HepG2 (cell line): Measurements from ENCODE around the gene MAP2K1. TPM values are rescaled to one million over a fixed set of nuclear protein-coding genes. Genes with fewer than 3 reads are reported as not detected.

Experiments
- CBX2 ChIP-seq, 2 experiments: fragments of 200-600 bp in 1 of 2; sonication (generic); formaldehyde crosslinking in 1 of 2; IDR thresholded peaks; 2 replicates each; pipeline versions ENCODE4 v1.7.0 to v1.8.1; 2018 to 2022; ENCODE audit warnings: low read depth in 2 of 2, low read length in 1 of 2, mild to moderate bottlenecking in 1 of 2, missing genetic modification reagents in 1 of 2
- CENPX ChIP-seq: sonication (generic); formaldehyde crosslinking; IDR thresholded peaks from 2 replicates; pipeline ENCODE4 v1.9.0; 2021; ENCODE audit warnings: mild to moderate bottlenecking, missing genetic modification reagents, moderate library complexity
- DMAP1 ChIP-seq: IDR thresholded peaks from 2 replicates; pipeline ENCODE4 v1.6.1; 2016
- DRAP1 ChIP-seq: IDR thresholded peaks from 2 replicates; pipeline ENCODE4 v1.6.1; 2016; ENCODE audit warnings: missing genetic modification reagents, missing compliant biosample characterization
- E2F5 ChIP-seq: sonication (generic); formaldehyde crosslinking; conservative IDR thresholded peaks from 2 replicates; pipeline ENCODE4 v1.4.0; 2020; ENCODE audit warnings: missing genetic modification reagents
- EED ChIP-seq: sonication (generic); formaldehyde crosslinking; IDR thresholded peaks from 2 replicates; pipeline ENCODE4 v1.5.0; 2020; ENCODE audit warnings: mild to moderate bottlenecking, missing genetic modification reagents
- FOXO1 ChIP-seq: sonication (generic); formaldehyde crosslinking; IDR thresholded peaks from 2 replicates; pipeline ENCODE4 v1.4.0; 2020; ENCODE audit warnings: missing genetic modification reagents
- HINFP ChIP-seq: sonication (generic); formaldehyde crosslinking; IDR thresholded peaks from 2 replicates; pipeline ENCODE4 v1.4.0; 2020; ENCODE audit warnings: low read depth, mild to moderate bottlenecking, missing genetic modification reagents
- ISL2 ChIP-seq: sonication (generic); formaldehyde crosslinking; IDR thresholded peaks from 2 replicates; pipeline ENCODE4 v1.5.0; 2020; ENCODE audit warnings: missing genetic modification reagents
- KAT8 ChIP-seq: IDR thresholded peaks from 2 replicates; pipeline ENCODE4 v1.6.1; 2016; ENCODE audit warnings: missing genetic modification reagents, missing compliant biosample characterization
- KDM2A ChIP-seq: sonication (generic); formaldehyde crosslinking; IDR thresholded peaks from 2 replicates; pipeline ENCODE4 v1.4.0; 2020; ENCODE audit warnings: low read depth, missing genetic modification reagents, borderline replicate concordance
- LBX2 ChIP-seq: sonication (generic); formaldehyde crosslinking; IDR thresholded peaks from 2 replicates; pipeline ENCODE4 v1.5.0; 2020; ENCODE audit warnings: missing genetic modification reagents, mild to moderate bottlenecking, borderline replicate concordance
- RXRA ChIP-seq: sonication (generic); formaldehyde crosslinking; IDR thresholded peaks from 2 replicates; pipeline ENCODE4 v1.5.1; 2020; ENCODE audit warnings: missing genetic modification reagents
- TBL1XR1 ChIP-seq: fragments of 150-350 bp; IDR thresholded peaks from 2 replicates; pipeline ENCODE4 v1.6.1; 2014; ENCODE audit warnings: borderline replicate concordance, low read length; ENCODE audit not compliant: partially characterized antibody
- TFE3 ChIP-seq: IDR thresholded peaks from 2 replicates; pipeline ENCODE4 v1.6.1; 2016
- TRAFD1 ChIP-seq: sonication (generic); formaldehyde crosslinking; IDR thresholded peaks from 2 replicates; pipeline ENCODE4 v1.5.1; 2020; ENCODE audit warnings: missing genetic modification reagents, mild to moderate bottlenecking, borderline replicate concordance
- ZBTB39 ChIP-seq: sonication (generic); formaldehyde crosslinking; IDR thresholded peaks from 2 replicates; pipeline ENCODE4 v1.5.0; 2020; ENCODE audit warnings: missing genetic modification reagents
- ZNF18 ChIP-seq: sonication (generic); formaldehyde crosslinking; IDR thresholded peaks from 2 replicates; pipeline ENCODE4 v1.8.0; 2022; ENCODE audit warnings: mild to moderate bottlenecking, missing genetic modification reagents; ENCODE audit not compliant: insufficient replicate concordance
- ZNF34 ChIP-seq: sonication (generic); formaldehyde crosslinking; IDR thresholded peaks from 2 replicates; pipeline ENCODE4 v1.4.0; 2020; ENCODE audit warnings: mild to moderate bottlenecking, missing genetic modification reagents, borderline replicate concordance
- polyA plus RNA-seq, 8 experiments: library from polyadenylated mRNA; depleted of rRNA in 3 of 8; stranded (reverse) in 7 of 8; unstranded in 1 of 8; fragments of >200 nt; fragmentation: Illumina TruSeq in 4 of 8; extraction: Trizol in 4 of 8; gene quantifications; 2 replicates each; pipeline versions ENCODE4 v1.2.1 to v1.2.3, GENCODE V29; 2011 to 2016; ENCODE audit warnings: low read depth in 4 of 8, missing spikeins in 1 of 8, mixed read lengths in 1 of 8; ENCODE audit not compliant: insufficient read depth in 1 of 8
- total RNA-seq, 5 experiments: library from RNA; depleted of rRNA; stranded (reverse); fragments of >200 nt; fragmentation: Illumina TruSeq; extraction: Trizol; gene quantifications; 2 replicates each; pipeline ENCODE4 v1.2.3, GENCODE V29; 2016; ENCODE audit warnings: low read depth in 1 of 5

Gene MAP2K1
- total and polyA plus RNA-seq, 2 of the 13 experiments (the other 11 are each of a cell fraction or from before 2014, with no cell fraction given) = 24.1 to 49.2 TPM

- TF ChIP-seq DRAP1 (no peak), RXRA (CRISPR knock-in tag) (no peak), E2F5 (no peak), ZNF18 (CRISPR knock-in tag) (peak; percentile 57), CENPX (CRISPR knock-in tag) (no peak), KAT8 (CRISPR knock-in tag) (no peak), TRAFD1 (CRISPR knock-in tag) (no peak), CBX2 (IDR thresholded peaks at IDR 0.05; ENCODE audit: low read depth, low read length) (no peak), CBX2 (CRISPR knock-in tag; IDR thresholded peaks at IDR 0.05; ENCODE audit: low read depth) (no peak), HINFP (CRISPR knock-in tag) (no peak), KDM2A (CRISPR knock-in tag) (no peak), FOXO1 (CRISPR knock-in tag) (peak; percentile 70; the same call in 1 of the 2 replicates), TBL1XR1 (peak; percentile 61), TFE3 (CRISPR knock-in tag) (no peak), LBX2 (CRISPR knock-in tag) (no peak), DMAP1 (no peak), ISL2 (CRISPR knock-in tag) (no peak), ZBTB39 (CRISPR knock-in tag) (no peak), EED (no peak), ZNF34 (CRISPR knock-in tag) (no peak)
These were observed 66.4 kb downstream of the MAP2K1 start (continued) for GRCh38 chr15:66452971-66453580.
